GM19043 (cell line): ENCODE measurements around the gene P2RX2.

ENCODE experiments used
- ATAC-seq: cut with Tn5 transposase; IDR thresholded peaks from one replicate; pipeline ENCODE4 v1.9.1; 2021; ENCODE audit warnings: low read depth; ENCODE audit not compliant: unreplicated experiment

The P2RX2 gene

GRCh38 chr12:132600048-132601032 lies 18.2 kb upstream of the P2RX2 start:
- no peak for ATAC-seq

GRCh38 chr12:132601171-132601883 lies 17.2 kb upstream of the P2RX2 start:
- ATAC-seq, result no peak

GRCh38 chr12:132602572-132603239 lies 15.9 kb upstream of the P2RX2 start:
- ATAC-seq, result no peak

- ATAC-seq, result no peak
Measured at GRCh38 chr12:132603240-132604150, 15.1 kb upstream of the P2RX2 start.

GRCh38 chr12:132604151-132604618 lies 14.4 kb upstream of the P2RX2 start:
- ATAC-seq, result no peak

GRCh38 chr12:132604668-132605441 lies 13.7 kb upstream of the P2RX2 start:
- no peak for ATAC-seq

GRCh38 chr12:132605892-132606291 lies 12.7 kb upstream of the P2RX2 start:
- no peak for ATAC-seq

GRCh38 chr12:132606466-132606865 lies 12.1 kb upstream of the P2RX2 start:
- ATAC-seq, result no peak

GRCh38 chr12:132606927-132607326 lies 11.6 kb upstream of the P2RX2 start:
- ATAC-seq, result no peak

- ATAC-seq, result no peak
Measured at GRCh38 chr12:132608231-132609171, 10.1 kb upstream of the P2RX2 start.

- no peak for ATAC-seq
Measured at GRCh38 chr12:132610051-132610759, 8.4 kb upstream of the P2RX2 start, which contains the start of gene LRCOL1. Gene LRCOL1, minus strand, starts transcription at chr12:132610582. Its CDS starts 4,331 bp downstream, at chr12:132606251.

- ATAC-seq, result no peak
Measured at GRCh38 chr12:132610866-132611602, 7.5 kb upstream of the P2RX2 start.

- no peak for ATAC-seq
Measured at GRCh38 chr12:132611620-132612019, 7.0 kb upstream of the P2RX2 start.

- ATAC-seq, result no peak
Measured at GRCh38 chr12:132614029-132614428, 4.5 kb upstream of the P2RX2 start.

- ATAC-seq, result no peak
Measured at GRCh38 chr12:132614861-132615578, 3.6 kb upstream of the P2RX2 start.

- ATAC-seq, result no peak
Measured at GRCh38 chr12:132615579-132616038, 3.0 kb upstream of the P2RX2 start.
